ENCODE results near the gene WDR18. TPM values are rescaled to one million over a fixed set of nuclear protein-coding genes. Genes with fewer than 3 reads are reported as not detected.
"Not testable (repeated sequence)": the region's sequence is repeated elsewhere in the genome, so short reads cannot be mapped to it uniquely, and the experiment has no call there.

WDR18 gene
- total RNA-seq, 1 experiment from 2014 or later = 197 TPM

- DNase-seq (ENCODE audit: low read depth) = no peak
These were observed 35.2 kb upstream of the WDR18 start for GRCh38 chr19:948842-949496.

GRCh38 chr19:950352-951066 is 33.6 kb upstream of the WDR18 start:
- DNase-seq (ENCODE audit: low read depth) = no peak

GRCh38 chr19:952049-952679 is 32.0 kb upstream of the WDR18 start:
- DNase-seq (ENCODE audit: low read depth) = no peak

- no peak for DNase-seq (ENCODE audit: low read depth)
These were observed 31.3 kb upstream of the WDR18 start for GRCh38 chr19:952680-953444.

GRCh38 chr19:953445-954271 is 30.5 kb upstream of the WDR18 start:
- DNase-seq (ENCODE audit: low read depth) = no peak

GRCh38 chr19:954272-954671 is 29.9 kb upstream of the WDR18 start:
- DNase-seq (ENCODE audit: low read depth) = no peak

- no peak for DNase-seq (ENCODE audit: low read depth)
These were observed 29.3 kb upstream of the WDR18 start for GRCh38 chr19:954672-955494.

- no peak for DNase-seq (ENCODE audit: low read depth)
These were observed 28.1 kb upstream of the WDR18 start for GRCh38 chr19:955803-956765.

- DNase-seq (ENCODE audit: low read depth) = no peak
These were observed 27.2 kb upstream of the WDR18 start for GRCh38 chr19:956766-957440.

- not testable (repeated sequence) for DNase-seq (ENCODE audit: low read depth)
These were observed 26.6 kb upstream of the WDR18 start for GRCh38 chr19:957578-957977.

GRCh38 chr19:958967-959855 is 24.9 kb upstream of the WDR18 start:
- peak; percentile 21 for DNase-seq (ENCODE audit: low read depth)

- DNase-seq (ENCODE audit: low read depth) = no peak
These were observed 24.1 kb upstream of the WDR18 start for GRCh38 chr19:960020-960419.

- no peak for DNase-seq (ENCODE audit: low read depth)
These were observed 23.6 kb upstream of the WDR18 start for GRCh38 chr19:960601-960938.

- no peak for DNase-seq (ENCODE audit: low read depth)
These were observed 22.1 kb upstream of the WDR18 start for GRCh38 chr19:961866-962620.

- no peak for DNase-seq (ENCODE audit: low read depth)
These were observed 21.3 kb upstream of the WDR18 start for GRCh38 chr19:962683-963400.

- DNase-seq (ENCODE audit: low read depth) = no peak
These were observed 20.6 kb upstream of the WDR18 start for GRCh38 chr19:963486-963951.

Data from HT1080 (cell line).